ENCODE measurements around the gene RIN3. TPM values are rescaled to one million over a fixed set of nuclear protein-coding genes. Genes with fewer than 3 reads are reported as not detected.

Gene RIN3
- polyA plus RNA-seq, 3 donors = 42.8 to 144 (median 54.6) TPM

DNA sequence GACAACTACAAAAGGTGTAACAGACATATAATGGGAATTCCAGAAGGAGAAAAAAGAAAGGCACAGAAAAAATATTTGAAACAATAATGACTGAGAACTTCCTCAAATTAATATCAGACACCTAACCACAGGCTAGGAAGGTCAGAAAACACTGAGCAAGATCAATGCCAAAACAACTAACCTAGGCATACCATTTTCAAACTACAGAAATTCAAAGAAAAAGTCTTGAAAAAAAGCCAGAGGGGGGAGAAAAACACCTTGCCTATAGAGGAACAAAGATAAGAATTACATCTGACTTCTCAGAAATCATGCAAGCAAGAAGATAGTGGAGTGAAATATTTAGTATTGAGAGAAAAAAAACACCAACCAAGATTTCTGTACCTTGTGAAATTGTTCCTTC, 77.8 kb downstream of the RIN3 start:
- peak overlapping the region in 1 of 7 donors; percentile 28 for H3K27ac Mint-ChIP-seq
- Histone ChIP-seq H3K4me3 (replicated peaks in 1 of 3; ENCODE audit: low read depth in 2 of 3, low read length in 3 of 3) (no peak overlapping the region), H3K9me3 (replicated peaks in 1 of 2; ENCODE audit: control insufficient read depth in 1 of 2, insufficient read depth in 1 of 2, low read length in 2 of 2) (no peaks in the 10 kb centered on the region), H3K4me1 (ENCODE audit: control insufficient read depth in 1 of 2, insufficient read depth in 2 of 2, low read length in 2 of 2) (peaks cover 12 to 13% of the 10 kb centered on the region in 2 donors), H3K36me3 (replicated peaks in 1 of 2; ENCODE audit: control insufficient read depth in 1 of 2, insufficient read depth in 2 of 2, low read length in 2 of 2) (peaks cover 11 to 83% of the 10 kb centered on the region in 2 donors), H2AFZ (ENCODE audit: insufficient read depth, low read depth, low read length, poor library complexity, severe bottlenecking) (no peak overlapping the region), H3K79me2 (ENCODE audit: insufficient read depth, low read length) (peaks cover 3% of the 10 kb centered on the region), H4K20me1 (ENCODE audit: insufficient read depth, low read length) (peaks cover 89% of the 10 kb centered on the region), H3K9ac (ENCODE audit: insufficient read depth, low read length, poor library complexity, severe bottlenecking) (no peak overlapping the region), H3K27me3 (ENCODE audit: control insufficient read depth in 2 of 2, insufficient read depth in 2 of 2, low read length in 2 of 2) (no peaks in the 10 kb centered on the region), H3K4me2 (replicated peaks; ENCODE audit: extremely low read depth, low read length, poor library complexity, severe bottlenecking) (no peak overlapping the region), H3K27ac (ENCODE audit: low read depth in 1 of 2, low read length in 2 of 2) (no peak overlapping the region)
- no peak for DNase-seq
- peaks cover 0 to 2% (median 0%) of the 10 kb centered on the region in 7 donors for H3K9me3 Mint-ChIP-seq
- H3K4me1 Mint-ChIP-seq = peaks cover 37% of the 10 kb centered on the region
- peaks cover 80 to 88% of the 10 kb centered on the region in 2 donors for H3K36me3 Mint-ChIP-seq
- TF ChIP-seq, protein P1, sequence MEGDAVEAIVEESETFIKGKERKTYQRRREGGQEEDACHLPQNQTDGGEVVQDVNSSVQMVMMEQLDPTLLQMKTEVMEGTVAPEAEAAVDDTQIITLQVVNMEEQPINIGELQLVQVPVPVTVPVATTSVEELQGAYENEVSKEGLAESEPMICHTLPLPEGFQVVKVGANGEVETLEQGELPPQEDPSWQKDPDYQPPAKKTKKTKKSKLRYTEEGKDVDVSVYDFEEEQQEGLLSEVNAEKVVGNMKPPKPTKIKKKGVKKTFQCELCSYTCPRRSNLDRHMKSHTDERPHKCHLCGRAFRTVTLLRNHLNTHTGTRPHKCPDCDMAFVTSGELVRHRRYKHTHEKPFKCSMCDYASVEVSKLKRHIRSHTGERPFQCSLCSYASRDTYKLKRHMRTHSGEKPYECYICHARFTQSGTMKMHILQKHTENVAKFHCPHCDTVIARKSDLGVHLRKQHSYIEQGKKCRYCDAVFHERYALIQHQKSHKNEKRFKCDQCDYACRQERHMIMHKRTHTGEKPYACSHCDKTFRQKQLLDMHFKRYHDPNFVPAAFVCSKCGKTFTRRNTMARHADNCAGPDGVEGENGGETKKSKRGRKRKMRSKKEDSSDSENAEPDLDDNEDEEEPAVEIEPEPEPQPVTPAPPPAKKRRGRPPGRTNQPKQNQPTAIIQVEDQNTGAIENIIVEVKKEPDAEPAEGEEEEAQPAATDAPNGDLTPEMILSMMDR (IDR thresholded peaks at IDR 0.05) = no peak
- intact Hi-C loops (cut with micrococcal nuclease) = no loop called here
- no peaks in the 10 kb centered on the region for H3K27me3 Mint-ChIP-seq (ENCODE audit: low read depth in 3 of 3)
- no peak overlapping the region for H3K4me3 Mint-ChIP-seq

DNA sequence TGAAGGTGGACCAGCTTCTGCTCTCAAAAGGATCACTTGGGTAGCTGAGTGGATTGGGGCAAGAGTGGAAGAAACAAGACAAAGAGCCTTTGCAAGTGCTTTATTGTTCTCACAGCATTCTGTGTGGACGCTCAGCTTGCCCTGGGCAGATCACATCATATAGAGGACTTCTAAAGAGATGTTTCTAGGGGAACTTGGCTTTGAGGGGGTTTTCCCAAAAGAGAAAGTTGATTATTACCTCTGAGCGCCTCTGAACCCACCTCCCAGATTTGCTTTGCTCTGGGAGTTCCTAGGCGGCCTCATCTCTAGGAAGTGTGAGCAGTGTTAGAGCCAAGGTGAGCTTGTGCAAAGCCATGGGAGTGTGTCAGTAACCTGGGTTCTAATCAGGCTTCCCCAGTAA, 81.7 kb downstream of the RIN3 start:
- Mint-ChIP-seq H3K9me3 (peaks cover 0 to 2% (median 0%) of the 10 kb centered on the region in 7 donors), H3K4me1 (peaks cover 47% of the 10 kb centered on the region), H3K27ac (peak overlapping the region in 1 of 7 donors; percentile 27), H3K4me3 (no peak overlapping the region), H3K36me3 (peaks cover 70% of the 10 kb centered on the region in 2 donors), H3K27me3 (ENCODE audit: low read depth in 3 of 3) (peaks cover 0 to 3% (median 0%) of the 10 kb centered on the region in 3 donors)
- TF ChIP-seq, protein P1 (IDR thresholded peaks at IDR 0.05) = no peak
- WGBS (ENCODE audit: insufficient coverage) = 85% methylated on average over 2 of the region's 3 CpGs
- DNase-seq = no peak
- peaks cover 15 to 16% of the 10 kb centered on the region in 2 donors for H3K4me1 ChIP-seq (ENCODE audit: control insufficient read depth in 1 of 2, insufficient read depth in 2 of 2, low read length in 2 of 2)
- H2AFZ ChIP-seq (ENCODE audit: insufficient read depth, low read depth, low read length, poor library complexity, severe bottlenecking) = no peak overlapping the region
- peaks cover 9 to 74% of the 10 kb centered on the region in 2 donors for H3K36me3 ChIP-seq (replicated peaks in 1 of 2; ENCODE audit: control insufficient read depth in 1 of 2, insufficient read depth in 2 of 2, low read length in 2 of 2)
- no peak overlapping the region for H3K27ac ChIP-seq (ENCODE audit: low read depth in 1 of 2, low read length in 2 of 2)
- intact Hi-C loops (cut with micrococcal nuclease) = no loop called here
- H3K4me2 ChIP-seq (replicated peaks; ENCODE audit: extremely low read depth, low read length, poor library complexity, severe bottlenecking) = no peak overlapping the region
- no peak overlapping the region for H3K4me3 ChIP-seq (replicated peaks in 1 of 3; ENCODE audit: low read depth in 2 of 3, low read length in 3 of 3)
- H3K27me3 ChIP-seq (ENCODE audit: control insufficient read depth in 2 of 2, insufficient read depth in 2 of 2, low read length in 2 of 2) = no peaks in the 10 kb centered on the region
- no peaks in the 10 kb centered on the region for H3K9me3 ChIP-seq (replicated peaks in 1 of 2; ENCODE audit: control insufficient read depth in 1 of 2, insufficient read depth in 1 of 2, low read length in 2 of 2)
- H4K20me1 ChIP-seq (ENCODE audit: insufficient read depth, low read length) = peaks cover 89% of the 10 kb centered on the region
- H3K9ac ChIP-seq (ENCODE audit: insufficient read depth, low read length, poor library complexity, severe bottlenecking) = no peak overlapping the region
- H3K79me2 ChIP-seq (ENCODE audit: insufficient read depth, low read length) = peaks cover 8% of the 10 kb centered on the region
